ENCODE results near the gene POC1A.

The POC1A gene

DNA sequence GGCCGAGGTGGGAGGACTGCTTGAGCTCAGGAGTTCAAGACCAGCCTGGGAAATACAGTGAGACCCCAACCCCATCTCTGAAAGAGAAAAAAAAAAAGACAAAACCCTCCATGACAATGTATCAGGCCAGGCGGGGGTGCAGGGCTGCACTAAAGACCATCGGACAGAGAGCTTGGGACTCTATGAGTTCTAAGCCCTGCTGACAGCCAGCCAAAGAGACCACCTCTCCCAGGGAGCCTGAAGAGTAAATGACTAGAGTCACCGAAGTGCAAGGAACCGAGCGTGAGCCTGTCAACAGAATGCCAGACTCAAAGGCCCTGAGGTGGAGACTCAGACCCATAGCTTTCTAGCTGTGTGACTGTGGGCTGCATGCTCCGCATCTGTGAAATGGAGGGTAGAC lies 12.5 kb downstream of the POC1A start:
- Histone ChIP-seq H3K9ac (ENCODE audit: low read length) (no peak overlapping the region), H3K27me3 (ENCODE audit: control insufficient read depth, insufficient read depth, low read length) (no peaks in the 10 kb centered on the region), H3K27ac (ENCODE audit: low read depth, low read length) (no peak overlapping the region), H3K9me3 (ENCODE audit: control insufficient read depth, insufficient read depth, low read depth, low read length) (no peaks in the 10 kb centered on the region), H3K4me3 (ENCODE audit: low read depth, low read length) (no peak overlapping the region), H3K4me1 (ENCODE audit: control insufficient read depth, insufficient read depth, low read length) (peaks cover 4% of the 10 kb centered on the region), H3K36me3 (ENCODE audit: control insufficient read depth, insufficient read depth, low read length) (peaks cover 75% of the 10 kb centered on the region)

DNA sequence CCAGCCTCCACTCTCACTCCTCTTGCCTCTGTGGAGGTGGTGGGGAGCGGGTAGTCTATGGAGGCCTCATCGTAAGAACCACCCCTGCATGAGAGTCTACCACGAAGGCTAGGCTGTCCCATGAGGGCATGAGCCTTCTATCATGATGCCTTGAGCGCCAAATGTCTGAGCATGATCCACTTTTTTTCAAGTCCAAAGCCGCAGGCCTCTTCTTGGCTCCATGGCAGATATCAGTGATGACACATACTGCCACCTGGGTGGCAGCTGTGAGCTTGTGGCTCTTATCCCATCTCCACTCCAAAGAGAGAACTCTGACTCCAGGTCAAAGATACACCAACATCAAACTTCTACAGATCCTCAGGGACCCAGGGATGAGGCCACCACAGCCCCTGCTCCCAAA lies 13.5 kb downstream of the POC1A start:
- H3K9me3 ChIP-seq (ENCODE audit: control insufficient read depth, insufficient read depth, low read depth, low read length), result no peaks in the 10 kb centered on the region
- H3K36me3 ChIP-seq (ENCODE audit: control insufficient read depth, insufficient read depth, low read length), result peaks cover 75% of the 10 kb centered on the region
- no peak overlapping the region for H3K27ac ChIP-seq (ENCODE audit: low read depth, low read length)
- H3K4me1 ChIP-seq (ENCODE audit: control insufficient read depth, insufficient read depth, low read length), result peaks cover 4% of the 10 kb centered on the region
- H3K4me3 ChIP-seq (ENCODE audit: low read depth, low read length), result no peak overlapping the region
- H3K27me3 ChIP-seq (ENCODE audit: control insufficient read depth, insufficient read depth, low read length), result no peaks in the 10 kb centered on the region
- no peak overlapping the region for H3K9ac ChIP-seq (ENCODE audit: low read length)

DNA sequence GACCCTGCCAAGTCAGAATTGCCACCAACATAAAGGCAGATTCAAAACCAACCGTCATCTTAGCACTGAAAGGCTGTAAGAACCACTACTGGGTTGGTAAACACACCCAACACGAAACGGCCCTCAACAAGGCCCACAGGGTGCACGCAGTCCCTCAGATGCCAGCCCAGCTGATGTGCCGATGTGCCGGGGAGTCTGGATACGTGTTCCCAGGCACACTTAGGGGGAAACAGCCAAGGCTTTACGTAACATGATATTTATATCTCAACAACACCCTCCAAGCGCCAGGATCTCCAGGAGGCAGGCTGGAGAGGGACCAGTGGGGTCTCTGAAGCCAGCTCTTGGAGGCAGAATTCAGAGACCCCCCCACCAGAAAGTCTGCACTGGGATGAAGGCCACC lies 14.2 kb downstream of the POC1A start:
- Histone ChIP-seq H3K4me1 (ENCODE audit: control insufficient read depth, insufficient read depth, low read length) (peaks cover 4% of the 10 kb centered on the region), H3K9ac (ENCODE audit: low read length) (no peak overlapping the region), H3K4me3 (ENCODE audit: low read depth, low read length) (no peak overlapping the region), H3K36me3 (ENCODE audit: control insufficient read depth, insufficient read depth, low read length) (peaks cover 73% of the 10 kb centered on the region), H3K27me3 (ENCODE audit: control insufficient read depth, insufficient read depth, low read length) (no peaks in the 10 kb centered on the region), H3K9me3 (ENCODE audit: control insufficient read depth, insufficient read depth, low read depth, low read length) (no peaks in the 10 kb centered on the region), H3K27ac (ENCODE audit: low read depth, low read length) (no peak overlapping the region)

DNA sequence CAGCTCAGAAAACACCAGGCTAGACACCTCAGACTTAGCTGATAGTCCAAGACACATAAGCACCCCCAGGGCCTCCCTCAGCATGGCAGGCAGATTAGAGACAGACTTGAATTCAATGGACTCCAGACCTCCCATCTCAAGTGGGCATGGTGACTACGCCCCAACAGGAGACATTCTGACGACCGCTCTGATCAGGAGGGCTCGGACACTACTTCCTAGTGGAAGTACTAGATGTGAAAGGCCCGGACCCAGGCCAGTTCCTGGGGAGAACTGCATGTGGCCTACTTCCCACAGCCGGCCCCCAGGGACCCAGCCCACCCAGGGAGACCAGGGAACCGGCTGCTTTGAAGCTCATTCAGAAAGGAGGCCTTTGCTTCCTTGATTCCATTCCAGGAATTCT lies 16.9 kb downstream of the POC1A start:
- no peak overlapping the region for H3K27ac ChIP-seq (ENCODE audit: low read depth, low read length)
- H3K36me3 ChIP-seq (ENCODE audit: control insufficient read depth, insufficient read depth, low read length), result peaks cover 68% of the 10 kb centered on the region
- H3K9ac ChIP-seq (ENCODE audit: low read length), result no peak overlapping the region
- H3K27me3 ChIP-seq (ENCODE audit: control insufficient read depth, insufficient read depth, low read length), result no peaks in the 10 kb centered on the region
- H3K4me1 ChIP-seq (ENCODE audit: control insufficient read depth, insufficient read depth, low read length), result no peaks in the 10 kb centered on the region
- H3K4me3 ChIP-seq (ENCODE audit: low read depth, low read length), result no peak overlapping the region
- no peaks in the 10 kb centered on the region for H3K9me3 ChIP-seq (ENCODE audit: control insufficient read depth, insufficient read depth, low read depth, low read length)

GRCh38 chr3:52136513-52136912 lies 17.7 kb downstream of the POC1A start:
- Histone ChIP-seq H3K27me3 (ENCODE audit: control insufficient read depth, insufficient read depth, low read length) (no peaks in the 10 kb centered on the region), H3K36me3 (ENCODE audit: control insufficient read depth, insufficient read depth, low read length) (peaks cover 66% of the 10 kb centered on the region), H3K4me1 (ENCODE audit: control insufficient read depth, insufficient read depth, low read length) (no peaks in the 10 kb centered on the region), H3K27ac (ENCODE audit: low read depth, low read length) (no peak overlapping the region), H3K9me3 (ENCODE audit: control insufficient read depth, insufficient read depth, low read depth, low read length) (no peaks in the 10 kb centered on the region), H3K9ac (ENCODE audit: low read length) (peak overlapping the region; percentile 7), H3K4me3 (ENCODE audit: low read depth, low read length) (no peak overlapping the region)

DNA sequence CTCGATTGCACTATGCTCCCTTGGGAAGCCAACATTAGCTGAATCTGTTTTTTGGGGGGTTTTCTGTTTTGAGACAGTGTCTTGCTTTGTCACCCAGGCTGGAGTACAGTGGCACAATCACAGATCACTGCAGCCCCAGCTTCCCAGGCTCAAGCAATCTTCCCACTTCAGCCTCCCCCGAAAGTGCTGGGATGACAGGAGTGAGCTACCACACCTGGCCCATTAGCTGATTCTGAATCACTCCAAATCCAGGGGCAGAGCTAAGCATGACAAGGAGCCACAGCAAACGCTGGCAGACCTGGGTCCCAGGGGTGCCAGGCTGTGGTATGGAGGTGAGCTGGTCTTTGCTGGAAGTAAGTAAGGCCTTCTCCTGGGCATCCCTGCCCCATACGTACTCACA lies 18.9 kb downstream of the POC1A start:
- no peak overlapping the region for H3K4me3 ChIP-seq (ENCODE audit: low read depth, low read length)
- H3K27ac ChIP-seq (ENCODE audit: low read depth, low read length), result no peak overlapping the region
- no peaks in the 10 kb centered on the region for H3K27me3 ChIP-seq (ENCODE audit: control insufficient read depth, insufficient read depth, low read length)
- H3K4me1 ChIP-seq (ENCODE audit: control insufficient read depth, insufficient read depth, low read length), result no peaks in the 10 kb centered on the region
- H3K36me3 ChIP-seq (ENCODE audit: control insufficient read depth, insufficient read depth, low read length), result peaks cover 57% of the 10 kb centered on the region
- no peaks in the 10 kb centered on the region for H3K9me3 ChIP-seq (ENCODE audit: control insufficient read depth, insufficient read depth, low read depth, low read length)
- no peak overlapping the region for H3K9ac ChIP-seq (ENCODE audit: low read length)

DNA sequence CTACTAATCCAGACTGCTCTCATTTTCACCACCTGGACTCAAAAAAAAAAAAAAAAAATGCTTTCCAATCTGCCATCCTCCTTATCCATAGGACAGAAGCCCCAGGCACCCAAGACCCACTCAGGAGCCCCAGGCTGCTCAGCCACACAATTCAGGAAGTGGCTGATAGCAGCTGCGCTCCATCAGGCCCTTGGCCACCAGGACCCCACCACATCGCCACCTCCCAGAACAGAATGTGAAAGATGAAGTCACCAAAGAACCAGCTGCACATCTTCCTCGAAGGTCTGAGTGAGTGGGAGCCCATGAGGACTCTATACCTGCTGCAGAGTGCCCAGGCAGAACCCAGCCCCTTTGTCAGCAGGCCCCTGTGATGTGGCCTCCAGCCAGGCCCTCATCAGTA lies 19.5 kb downstream of the POC1A start:
- Histone ChIP-seq H3K27ac (ENCODE audit: low read depth, low read length) (no peak overlapping the region), H3K9ac (ENCODE audit: low read length) (no peak overlapping the region), H3K27me3 (ENCODE audit: control insufficient read depth, insufficient read depth, low read length) (no peaks in the 10 kb centered on the region), H3K4me1 (ENCODE audit: control insufficient read depth, insufficient read depth, low read length) (no peaks in the 10 kb centered on the region), H3K4me3 (ENCODE audit: low read depth, low read length) (no peak overlapping the region), H3K9me3 (ENCODE audit: control insufficient read depth, insufficient read depth, low read depth, low read length) (no peaks in the 10 kb centered on the region), H3K36me3 (ENCODE audit: control insufficient read depth, insufficient read depth, low read length) (peaks cover 62% of the 10 kb centered on the region)

DNA sequence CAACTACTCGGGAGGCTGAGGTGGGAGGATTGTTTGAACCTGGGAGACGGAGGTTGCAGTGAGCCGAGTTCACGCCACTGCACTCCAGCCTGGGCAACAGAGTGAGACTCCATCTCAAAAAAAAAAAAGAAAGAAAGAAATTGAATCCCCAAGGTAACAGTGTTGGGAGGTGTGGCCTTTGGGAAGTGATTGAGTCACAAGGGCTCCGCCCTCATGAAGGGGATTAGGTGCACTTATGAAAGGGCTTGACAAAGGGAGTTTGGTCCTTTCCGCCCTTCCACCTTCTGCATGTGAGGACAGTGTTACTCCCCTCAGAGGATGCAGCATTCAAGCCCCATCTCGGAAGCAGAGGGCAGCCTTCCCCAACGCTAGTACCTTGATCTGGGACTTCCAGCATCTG lies 21.3 kb downstream of the POC1A start:
- Histone ChIP-seq H3K4me1 (ENCODE audit: control insufficient read depth, insufficient read depth, low read length) (peaks cover 8% of the 10 kb centered on the region; the same call in 1 of the 2 replicates), H3K4me3 (ENCODE audit: low read depth, low read length) (no peak overlapping the region), H3K36me3 (ENCODE audit: control insufficient read depth, insufficient read depth, low read length) (peaks cover 51% of the 10 kb centered on the region), H3K27me3 (ENCODE audit: control insufficient read depth, insufficient read depth, low read length) (no peaks in the 10 kb centered on the region), H3K9me3 (ENCODE audit: control insufficient read depth, insufficient read depth, low read depth, low read length) (no peaks in the 10 kb centered on the region), H3K27ac (ENCODE audit: low read depth, low read length) (no peak overlapping the region), H3K9ac (ENCODE audit: low read length) (no peak overlapping the region)

GRCh38 chr3:52132041-52132440 lies 22.2 kb downstream of the POC1A start:
- Histone ChIP-seq H3K4me1 (ENCODE audit: control insufficient read depth, insufficient read depth, low read length) (peaks cover 9% of the 10 kb centered on the region; the same call in 1 of the 2 replicates), H3K36me3 (ENCODE audit: control insufficient read depth, insufficient read depth, low read length) (peaks cover 44% of the 10 kb centered on the region), H3K27ac (ENCODE audit: low read depth, low read length) (no peak overlapping the region), H3K9me3 (ENCODE audit: control insufficient read depth, insufficient read depth, low read depth, low read length) (no peaks in the 10 kb centered on the region), H3K9ac (ENCODE audit: low read length) (no peak overlapping the region), H3K4me3 (ENCODE audit: low read depth, low read length) (no peak overlapping the region), H3K27me3 (ENCODE audit: control insufficient read depth, insufficient read depth, low read length) (no peaks in the 10 kb centered on the region)

GRCh38 chr3:52130966-52131622 lies 23.1 kb downstream of the POC1A start:
- peaks cover 46% of the 10 kb centered on the region for H3K36me3 ChIP-seq (ENCODE audit: control insufficient read depth, insufficient read depth, low read length)
- no peak overlapping the region for H3K4me3 ChIP-seq (ENCODE audit: low read depth, low read length)
- H3K27ac ChIP-seq (ENCODE audit: low read depth, low read length), result no peak overlapping the region
- H3K9me3 ChIP-seq (ENCODE audit: control insufficient read depth, insufficient read depth, low read depth, low read length), result no peaks in the 10 kb centered on the region
- H3K27me3 ChIP-seq (ENCODE audit: control insufficient read depth, insufficient read depth, low read length), result no peaks in the 10 kb centered on the region
- H3K4me1 ChIP-seq (ENCODE audit: control insufficient read depth, insufficient read depth, low read length), result peaks cover 9% of the 10 kb centered on the region; the same call in 1 of the 2 replicates
- no peak overlapping the region for H3K9ac ChIP-seq (ENCODE audit: low read length)

DNA sequence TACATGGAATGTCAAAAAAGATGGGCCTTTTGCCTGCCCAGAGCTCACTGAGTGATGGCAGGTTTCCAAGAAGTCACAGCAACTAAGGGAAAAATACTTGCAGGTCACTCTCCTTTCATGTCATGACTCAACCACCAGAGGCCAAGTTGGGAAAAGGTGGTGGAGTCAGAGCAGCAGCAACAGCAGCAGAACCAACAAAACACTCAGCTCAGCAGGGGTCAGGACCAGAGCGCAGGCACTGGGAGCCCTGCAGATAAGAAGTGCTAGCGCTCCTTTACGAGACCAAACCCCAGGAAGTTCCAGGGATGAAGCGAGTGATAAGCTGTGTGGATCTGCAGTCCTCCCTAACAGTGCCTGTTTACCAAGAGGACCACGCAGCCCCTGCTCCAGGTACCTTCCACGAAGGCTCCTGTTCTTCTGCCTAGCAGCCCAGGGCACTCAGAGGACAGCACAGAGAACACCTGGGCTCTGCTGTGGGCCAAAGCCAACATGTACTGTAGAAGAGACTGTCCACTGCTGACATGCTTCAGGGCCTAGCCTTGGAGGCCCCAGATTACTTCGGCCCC lies 26.0 kb downstream of the POC1A start:
- no peak overlapping the region for H3K27ac ChIP-seq (ENCODE audit: low read depth, low read length)
- H3K36me3 ChIP-seq (ENCODE audit: control insufficient read depth, insufficient read depth, low read length), result peaks cover 54% of the 10 kb centered on the region
- H3K4me3 ChIP-seq (ENCODE audit: low read depth, low read length), result no peak overlapping the region
- H3K9ac ChIP-seq (ENCODE audit: low read length), result peak overlapping the region; percentile 35
- peaks cover 9% of the 10 kb centered on the region; the same call in 1 of the 2 replicates for H3K4me1 ChIP-seq (ENCODE audit: control insufficient read depth, insufficient read depth, low read length)
- no peaks in the 10 kb centered on the region for H3K27me3 ChIP-seq (ENCODE audit: control insufficient read depth, insufficient read depth, low read length)
- no peaks in the 10 kb centered on the region for H3K9me3 ChIP-seq (ENCODE audit: control insufficient read depth, insufficient read depth, low read depth, low read length)

Data from HUES6 (cell line).